ENCODE data around the gene FGF8.

The FGF8 gene

DNA sequence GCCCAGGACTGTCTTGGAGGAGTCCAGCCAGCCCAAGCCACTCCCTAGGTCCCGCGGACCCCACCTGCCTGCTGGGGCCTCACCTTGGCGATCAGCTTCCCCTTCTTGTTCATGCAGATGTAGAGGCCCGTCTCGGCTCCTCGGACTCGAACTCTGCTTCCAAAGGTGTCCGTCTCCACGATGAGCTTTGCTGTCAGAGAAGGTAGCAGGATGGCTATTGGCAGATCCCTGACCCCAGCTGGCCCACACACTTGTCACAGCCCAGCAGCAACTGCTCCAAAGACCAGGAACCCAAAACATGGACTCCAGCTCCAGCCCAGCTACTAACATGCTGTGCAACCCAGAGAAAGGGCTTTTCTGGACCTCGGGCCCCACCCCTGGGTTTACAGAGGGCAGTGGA is 4.5 kb downstream of the FGF8 start:
- no peak overlapping the region for H3K4me3 ChIP-seq (ENCODE audit: low read depth, low read length)
- no peak for DNase-seq (ENCODE audit: low read depth)
- TF ChIP-seq, protein P1, sequence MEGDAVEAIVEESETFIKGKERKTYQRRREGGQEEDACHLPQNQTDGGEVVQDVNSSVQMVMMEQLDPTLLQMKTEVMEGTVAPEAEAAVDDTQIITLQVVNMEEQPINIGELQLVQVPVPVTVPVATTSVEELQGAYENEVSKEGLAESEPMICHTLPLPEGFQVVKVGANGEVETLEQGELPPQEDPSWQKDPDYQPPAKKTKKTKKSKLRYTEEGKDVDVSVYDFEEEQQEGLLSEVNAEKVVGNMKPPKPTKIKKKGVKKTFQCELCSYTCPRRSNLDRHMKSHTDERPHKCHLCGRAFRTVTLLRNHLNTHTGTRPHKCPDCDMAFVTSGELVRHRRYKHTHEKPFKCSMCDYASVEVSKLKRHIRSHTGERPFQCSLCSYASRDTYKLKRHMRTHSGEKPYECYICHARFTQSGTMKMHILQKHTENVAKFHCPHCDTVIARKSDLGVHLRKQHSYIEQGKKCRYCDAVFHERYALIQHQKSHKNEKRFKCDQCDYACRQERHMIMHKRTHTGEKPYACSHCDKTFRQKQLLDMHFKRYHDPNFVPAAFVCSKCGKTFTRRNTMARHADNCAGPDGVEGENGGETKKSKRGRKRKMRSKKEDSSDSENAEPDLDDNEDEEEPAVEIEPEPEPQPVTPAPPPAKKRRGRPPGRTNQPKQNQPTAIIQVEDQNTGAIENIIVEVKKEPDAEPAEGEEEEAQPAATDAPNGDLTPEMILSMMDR (IDR thresholded peaks at IDR 0.05; ENCODE audit: low read depth, low read length), result no peak
- TF ChIP-seq, protein P2, sequence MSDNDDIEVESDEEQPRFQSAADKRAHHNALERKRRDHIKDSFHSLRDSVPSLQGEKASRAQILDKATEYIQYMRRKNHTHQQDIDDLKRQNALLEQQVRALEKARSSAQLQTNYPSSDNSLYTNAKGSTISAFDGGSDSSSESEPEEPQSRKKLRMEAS (IDR thresholded peaks at IDR 0.05; ENCODE audit: low read depth, low read length), result no peak
- no peak for TF ChIP-seq MYC (IDR thresholded peaks at IDR 0.05; ENCODE audit: low read depth, low read length)
- TF ChIP-seq POLR2A (IDR thresholded peaks at IDR 0.05; ENCODE audit: extremely low read depth, insufficient read length), result no peak

DNA sequence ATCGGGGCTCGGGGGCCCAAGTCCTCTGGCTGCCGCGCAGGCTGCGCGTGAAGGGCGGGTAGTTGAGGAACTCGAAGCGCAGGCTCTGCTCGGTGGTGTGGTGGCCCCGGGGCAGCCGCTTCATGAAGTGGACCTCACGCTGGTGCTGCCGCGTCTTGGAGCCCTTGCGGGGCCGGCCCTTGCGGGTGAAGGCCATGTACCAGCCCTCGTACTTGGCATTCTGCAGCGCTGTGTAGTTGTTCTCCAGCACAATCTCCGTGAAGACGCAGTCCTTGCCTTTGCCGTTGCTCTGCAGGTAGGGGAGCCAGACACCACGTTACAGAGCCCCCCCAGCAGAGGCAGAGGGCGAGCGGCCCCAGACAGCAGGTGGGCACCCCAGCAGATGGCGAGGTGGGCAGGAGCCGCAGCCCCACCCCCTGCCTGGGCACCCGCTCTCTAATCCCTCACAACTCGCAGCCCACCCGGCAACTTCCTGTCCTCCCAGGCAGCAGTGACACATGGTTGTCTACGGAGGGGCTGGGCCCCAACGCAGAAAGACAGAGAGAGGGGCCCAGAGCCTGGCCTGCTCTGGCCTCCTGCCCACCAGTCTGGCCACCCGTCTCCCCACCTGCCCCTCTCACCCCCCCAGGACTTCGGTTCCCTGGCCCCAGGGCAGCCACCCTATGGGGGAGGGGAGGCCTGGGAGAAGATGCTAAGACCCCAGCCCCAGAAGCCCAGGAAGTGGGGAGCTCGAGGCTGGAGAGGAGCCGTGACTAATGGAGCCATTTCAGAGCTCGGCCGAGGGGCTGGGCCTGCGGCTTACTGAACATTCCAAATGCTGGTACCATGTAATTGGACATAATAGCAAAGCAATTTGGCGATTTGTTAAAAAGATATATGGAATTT is 5.3 kb downstream of the FGF8 start:
- DNase-seq (ENCODE audit: low read depth), result no peak
- no peak overlapping the region for H3K4me3 ChIP-seq (ENCODE audit: low read depth, low read length)

DNA sequence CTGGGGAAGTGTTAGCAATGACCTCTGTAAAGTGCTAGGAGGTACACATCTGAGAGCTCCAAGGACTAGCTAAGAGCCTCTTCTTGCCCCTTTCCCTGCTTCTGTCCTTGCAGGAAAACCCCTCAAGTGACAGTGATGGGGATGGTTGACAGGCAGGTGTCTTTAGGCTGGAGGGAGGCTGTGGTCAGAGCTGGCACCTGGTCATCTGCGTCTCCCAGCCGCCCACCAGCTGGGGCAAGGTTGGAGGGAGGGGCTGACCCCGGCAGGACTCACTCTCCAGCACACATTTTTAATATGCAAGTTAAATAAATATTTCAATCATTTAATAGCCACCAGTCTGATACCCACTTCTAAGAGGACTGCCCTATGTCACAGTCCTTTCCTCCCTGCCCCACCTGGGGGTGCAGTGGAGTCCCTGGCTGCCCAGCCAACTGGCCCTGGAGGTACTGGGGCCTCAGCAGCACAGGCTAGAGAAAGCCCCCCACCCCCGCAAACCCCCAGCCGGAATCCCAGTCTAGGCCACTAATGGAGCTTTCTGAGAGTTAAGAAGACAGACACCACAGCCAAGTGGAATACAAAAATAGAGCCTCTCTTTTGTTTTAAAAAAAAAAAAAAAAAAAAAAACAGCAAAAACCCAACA is 6.3 kb downstream of the FGF8 start:
- no peak for DNase-seq (ENCODE audit: low read depth)
- no peak overlapping the region for H3K4me3 ChIP-seq (ENCODE audit: low read depth, low read length)
- TF ChIP-seq MYC (IDR thresholded peaks at IDR 0.05; ENCODE audit: low read depth, low read length), result no peak
- no peak for TF ChIP-seq POLR2A (IDR thresholded peaks at IDR 0.05; ENCODE audit: extremely low read depth, insufficient read length)
- TF ChIP-seq, protein P2 (IDR thresholded peaks at IDR 0.05; ENCODE audit: low read depth, low read length), result no peak
- TF ChIP-seq, protein P1 (IDR thresholded peaks at IDR 0.05; ENCODE audit: low read depth, low read length), result no peak

More for the DNA sequence above, 5.3 kb downstream of the FGF8 start:
- TF ChIP-seq, protein P2 (IDR thresholded peaks at IDR 0.05; ENCODE audit: low read depth, low read length), result no peak
- TF ChIP-seq POLR2A (IDR thresholded peaks at IDR 0.05; ENCODE audit: extremely low read depth, insufficient read length), result no peak
- TF ChIP-seq, protein P1 (IDR thresholded peaks at IDR 0.05; ENCODE audit: low read depth, low read length), result no peak
- no peak for TF ChIP-seq MYC (IDR thresholded peaks at IDR 0.05; ENCODE audit: low read depth, low read length)

DNA sequence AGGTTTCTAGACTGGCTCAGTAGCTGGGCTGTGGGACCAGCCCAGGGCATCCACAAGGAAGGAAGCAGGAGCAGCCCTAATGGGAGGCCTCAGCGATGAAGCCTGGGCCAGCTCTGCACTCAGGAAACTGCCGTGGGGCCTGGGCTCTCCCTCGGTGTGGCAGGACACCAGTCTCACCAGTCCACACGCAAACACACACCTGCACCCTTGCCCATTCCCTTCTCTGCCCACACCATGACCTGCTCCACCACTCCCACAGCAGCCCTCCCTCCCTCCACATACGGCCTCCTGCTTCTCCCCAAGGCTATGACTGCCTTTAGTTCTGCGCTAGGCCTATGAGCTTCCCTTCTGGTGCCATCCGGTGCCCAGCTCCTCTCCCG is 7.1 kb downstream of the FGF8 start:
- DNase-seq (ENCODE audit: low read depth), result no peak
- TF ChIP-seq, protein P2 (IDR thresholded peaks at IDR 0.05; ENCODE audit: low read depth, low read length), result no peak
- TF ChIP-seq POLR2A (IDR thresholded peaks at IDR 0.05; ENCODE audit: extremely low read depth, insufficient read length) (no peak), MYC (IDR thresholded peaks at IDR 0.05; ENCODE audit: low read depth, low read length) (no peak)
- TF ChIP-seq, protein P1 (IDR thresholded peaks at IDR 0.05; ENCODE audit: low read depth, low read length), result no peak
- H3K4me3 ChIP-seq (ENCODE audit: low read depth, low read length), result no peak overlapping the region

DNA sequence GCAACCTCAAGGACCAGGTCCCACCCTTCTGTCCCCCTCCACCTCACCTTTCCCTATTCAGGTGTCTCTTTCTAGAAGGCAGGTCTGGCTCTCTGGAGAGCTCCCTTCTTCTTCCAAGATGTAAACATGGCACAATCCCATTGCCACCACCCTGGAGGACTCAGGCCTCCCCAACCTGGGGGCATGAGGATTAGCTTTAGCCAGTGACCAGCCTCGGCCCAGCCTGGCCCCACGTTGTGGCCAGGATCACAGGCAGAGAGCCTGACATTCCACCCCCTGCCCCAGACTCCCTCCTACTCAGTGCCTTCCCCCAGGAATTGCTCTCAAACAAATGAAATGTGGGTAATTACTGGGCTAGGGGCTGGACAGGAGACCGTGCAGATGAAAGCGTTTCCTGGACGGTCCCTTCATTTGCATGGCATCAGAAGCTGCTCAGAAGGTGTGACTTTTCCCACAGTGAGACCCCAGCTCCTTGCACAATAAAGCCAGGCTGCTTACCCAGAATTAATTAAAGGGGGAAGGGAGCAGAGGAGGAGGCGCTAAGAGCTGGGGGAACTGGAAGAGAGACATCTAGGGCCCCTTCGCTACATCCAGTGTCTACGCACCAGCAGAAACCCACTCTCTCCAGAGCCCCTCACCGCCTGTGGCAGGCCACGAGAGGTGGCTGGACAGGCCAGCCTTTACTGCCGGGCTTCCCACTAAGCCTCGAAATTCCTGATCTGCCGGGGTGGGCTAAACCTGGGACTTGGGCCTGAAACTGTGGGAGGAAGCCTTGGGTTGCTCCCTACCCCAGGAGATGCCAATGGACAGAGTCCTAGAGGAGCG is 7.7 kb downstream of the FGF8 start:
- TF ChIP-seq MYC (IDR thresholded peaks at IDR 0.05; ENCODE audit: low read depth, low read length), result no peak
- TF ChIP-seq, protein P1 (IDR thresholded peaks at IDR 0.05; ENCODE audit: low read depth, low read length), result no peak
- no peak overlapping the region for H3K4me3 ChIP-seq (ENCODE audit: low read depth, low read length)
- DNase-seq (ENCODE audit: low read depth), result no peak

Data from NB4 (cell line).